Thymus (tissue), 11 donors: Measurements from ENCODE around the gene AGFG1. TPM values are rescaled to one million over a fixed set of nuclear protein-coding genes. Genes with fewer than 3 reads are reported as not detected.

Experiments used
- DNase-seq, 9 donors: peaks; one replicate each; pipeline ENCODE4 v3.0.0-alpha.2; 2013; ENCODE audit warnings: low spot score in 9 of 9, low read depth in 6 of 9, missing footprints in 1 of 9
- H3K27ac ChIP-seq, 2 donors: one replicate each; pipeline ENCODE4 v1.5.1; 2013; ENCODE audit warnings: control low read depth in 1 of 2, low read depth in 1 of 2, low read length in 1 of 2, mild to moderate bottlenecking in 1 of 2, moderate library complexity in 1 of 2
- H3K27me3 ChIP-seq, 2 donors: one replicate each; pipeline ENCODE4 v1.5.1; 2013; ENCODE audit warnings: low read length in 1 of 2; ENCODE audit not compliant: control insufficient read depth in 2 of 2, insufficient read depth in 1 of 2
- H3K36me3 ChIP-seq, 2 donors: one replicate each; pipeline ENCODE4 v1.5.1; 2013; ENCODE audit warnings: low read length in 1 of 2, mild to moderate bottlenecking in 1 of 2, moderate library complexity in 1 of 2; ENCODE audit not compliant: control insufficient read depth in 2 of 2, insufficient read depth in 2 of 2
- H3K4me1 ChIP-seq, 2 donors: one replicate each; pipeline ENCODE4 v1.5.1; 2013; ENCODE audit warnings: low read length in 2 of 2; ENCODE audit not compliant: control insufficient read depth in 2 of 2, insufficient read depth in 2 of 2
- H3K4me3 ChIP-seq, 2 donors: one replicate each; pipeline ENCODE4 v1.5.1; 2013; ENCODE audit warnings: low read length in 2 of 2, control low read depth in 1 of 2, mild to moderate bottlenecking in 1 of 2
- H3K9me3 ChIP-seq, 2 donors: one replicate each; pipeline ENCODE4 v1.5.1; 2013; ENCODE audit warnings: low read length in 1 of 2, mild to moderate bottlenecking in 1 of 2; ENCODE audit not compliant: control insufficient read depth in 2 of 2, insufficient read depth in 1 of 2
- WGBS: extraction: QIAGEN DNeasy Blood & Tissue Kit; methylation state at CpG from one replicate; pipeline ENCODE4 v1.1.7; 2013; 5-methylcytosine and 5-hydroxymethylcytosine counted together
- polyA plus RNA-seq: library from polyadenylated mRNA; stranded (reverse); fragments of 200-250 nt; gene quantifications from one replicate; pipeline ENCODE4 v1.2.3, GENCODE V29; 2013
- total RNA-seq: library from RNA; stranded (reverse); fragments of 120-200 nt; gene quantifications from one replicate; pipeline ENCODE4 v1.2.4, GENCODE V29; 2013
- donor health status: healthy.

Gene AGFG1
- total and polyA plus RNA-seq, 2 donors = 47.4 to 56.3 TPM

GRCh38 chr2:227456772-227457171 lies 15.2 kb upstream of the AGFG1 start:
- Histone ChIP-seq H3K27me3 (no peaks in the 10 kb centered on the region), H3K36me3 (no peaks in the 10 kb centered on the region), H3K9me3 (no peaks in the 10 kb centered on the region), H3K4me1 (peaks cover 3 to 4% of the 10 kb centered on the region in 2 donors), H3K4me3 (no peak overlapping the region), H3K27ac (no peak overlapping the region)
- WGBS = 90% methylated on average over 4 of the region's 4 CpGs
- no peak for DNase-seq

- WGBS = 7% methylated on average over 8 of the region's 8 CpGs
- peak in 1 of 9 donors; percentile 43 for DNase-seq
- H3K4me3 ChIP-seq = no peak overlapping the region
- H3K9me3 ChIP-seq = no peaks in the 10 kb centered on the region
- peaks cover 8 to 12% of the 10 kb centered on the region in 2 donors for H3K4me1 ChIP-seq
- no peaks in the 10 kb centered on the region for H3K36me3 ChIP-seq
- no peak overlapping the region for H3K27ac ChIP-seq
- no peaks in the 10 kb centered on the region for H3K27me3 ChIP-seq
Observed at GRCh38 chr2:227460070-227460485, 11.9 kb upstream of the AGFG1 start.

- 89% methylated on average over 3 of the region's 3 CpGs for WGBS
- H3K27ac ChIP-seq = no peak overlapping the region
Observed at GRCh38 chr2:227460833-227461232, 11.1 kb upstream of the AGFG1 start.

GRCh38 chr2:227461811-227462461 lies 10.0 kb upstream of the AGFG1 start:
- 80% methylated on average over 4 of the region's 4 CpGs for WGBS
- Histone ChIP-seq H3K9me3 (no peaks in the 10 kb centered on the region), H3K36me3 (no peaks in the 10 kb centered on the region), H3K4me1 (peaks cover 8 to 20% of the 10 kb centered on the region in 2 donors), H3K4me3 (no peak overlapping the region), H3K27me3 (no peaks in the 10 kb centered on the region), H3K27ac (no peak overlapping the region)
- no peak for DNase-seq

More at GRCh38 chr2:227460833-227461232, 11.1 kb upstream of the AGFG1 start:
- Histone ChIP-seq H3K9me3 (no peaks in the 10 kb centered on the region), H3K4me1 (peaks cover 8 to 19% of the 10 kb centered on the region in 2 donors), H3K27me3 (no peaks in the 10 kb centered on the region), H3K4me3 (no peak overlapping the region), H3K36me3 (no peaks in the 10 kb centered on the region)
- no peak for DNase-seq

- H3K4me3 ChIP-seq = no peak overlapping the region
- H3K9me3 ChIP-seq = no peaks in the 10 kb centered on the region
- no peak overlapping the region for H3K27ac ChIP-seq
- no peak for DNase-seq
- 92% methylated on average over 6 of the region's 6 CpGs for WGBS
- H3K4me1 ChIP-seq = peaks cover 8 to 23% of the 10 kb centered on the region in 2 donors
- H3K27me3 ChIP-seq = no peaks in the 10 kb centered on the region
- H3K36me3 ChIP-seq = no peaks in the 10 kb centered on the region
Observed at GRCh38 chr2:227462462-227462951, 9.4 kb upstream of the AGFG1 start.

- 90% methylated on average over 13 of the region's 13 CpGs for WGBS
- no peak for DNase-seq
- Histone ChIP-seq H3K4me1 (peaks cover 8 to 23% of the 10 kb centered on the region in 2 donors), H3K9me3 (no peaks in the 10 kb centered on the region), H3K27ac (no peak overlapping the region), H3K27me3 (no peaks in the 10 kb centered on the region), H3K36me3 (no peaks in the 10 kb centered on the region), H3K4me3 (no peak overlapping the region)
Observed at GRCh38 chr2:227462972-227463931, 8.7 kb upstream of the AGFG1 start.

- Histone ChIP-seq H3K9me3 (no peaks in the 10 kb centered on the region), H3K36me3 (no peaks in the 10 kb centered on the region), H3K27me3 (no peaks in the 10 kb centered on the region), H3K4me3 (no peak overlapping the region), H3K4me1 (peaks cover 8 to 23% of the 10 kb centered on the region in 2 donors), H3K27ac (no peak overlapping the region)
- 17% methylated on average over 3 of the region's 3 CpGs for WGBS
- peak in 3 of 9 donors; percentile 18 to 51 (median 24) for DNase-seq
Observed at GRCh38 chr2:227464361-227464760, 7.6 kb upstream of the AGFG1 start.

GRCh38 chr2:227464851-227465250 lies 7.1 kb upstream of the AGFG1 start:
- no peaks in the 10 kb centered on the region for H3K36me3 ChIP-seq
- no peak overlapping the region for H3K4me3 ChIP-seq
- peaks cover 8 to 23% of the 10 kb centered on the region in 2 donors for H3K4me1 ChIP-seq
- no peaks in the 10 kb centered on the region for H3K27me3 ChIP-seq
- no peaks in the 10 kb centered on the region for H3K9me3 ChIP-seq
- H3K27ac ChIP-seq = no peak overlapping the region
- WGBS = 96% methylated on average over 7 of the region's 7 CpGs
- no peak for DNase-seq
